ENCODE measurements around the gene ST8SIA1. TPM values are rescaled to one million over a fixed set of nuclear protein-coding genes. Genes with fewer than 3 reads are reported as not detected.

The ST8SIA1 gene
- total and polyA plus RNA-seq, 11 donors = 0.60 to 5.7 (median 1.7) TPM

GRCh38 chr12:22229652-22230279, 104.7 kb downstream of the ST8SIA1 start:
- 79 to 86% (median 84%) methylated on average over 2 of the region's 2 CpGs for WGBS, 4 donors
- ATAC-seq (no peak), DNase-seq (no peak)
- no peaks in the 10 kb centered on the region for H3K27me3 ChIP-seq
- no peak overlapping the region for H3K4me3 ChIP-seq
- TF ChIP-seq CTCF (IDR thresholded peaks at IDR 0.05) (no peak), POLR2A (IDR thresholded peaks at IDR 0.05) (no peak)
- intact Hi-C loops (cut with DNase I) = no loop called here
- H3K36me3 ChIP-seq = no peaks in the 10 kb centered on the region
- peaks cover 0 to 4% (median 0%) of the 10 kb centered on the region in 12 donors for H3K4me1 ChIP-seq
- no peak overlapping the region for H3K27ac ChIP-seq
- no peaks in the 10 kb centered on the region for H3K9me3 ChIP-seq

- TF ChIP-seq POLR2A (IDR thresholded peaks at IDR 0.05) = no peak
- intact Hi-C loops (cut with DNase I) = no loop called here
- peak in 2 of 4 donors; percentile 39 to 41 for ATAC-seq
- H3K36me3 ChIP-seq = no peaks in the 10 kb centered on the region
- H3K4me3 ChIP-seq = no peak overlapping the region
- no peaks in the 10 kb centered on the region for H3K9me3 ChIP-seq
- H3K27ac ChIP-seq = no peak overlapping the region
- no peaks in the 10 kb centered on the region for H3K27me3 ChIP-seq
- no peak for DNase-seq
- WGBS, 4 donors = 65 to 82% (median 77%) methylated on average over 2 of the region's 2 CpGs
- peaks cover 0 to 12% (median 0%) of the 10 kb centered on the region in 12 donors for H3K4me1 ChIP-seq
Measured at GRCh38 chr12:22228022-22228875, 106.3 kb downstream of the ST8SIA1 start.

- Histone ChIP-seq H3K27ac (no peak overlapping the region), H3K4me1 (peaks cover 0 to 12% (median 0%) of the 10 kb centered on the region in 12 donors), H3K36me3 (no peaks in the 10 kb centered on the region), H3K4me3 (no peak overlapping the region), H3K27me3 (no peaks in the 10 kb centered on the region), H3K9me3 (no peaks in the 10 kb centered on the region)
- WGBS, 4 donors = 60 to 74% (median 65%) methylated on average over 4 of the region's 4 CpGs
- DNase-seq (no peak), ATAC-seq (no peak)
- TF ChIP-seq CTCF (IDR thresholded peaks at IDR 0.05) = no peak
- no peak for TF ChIP-seq POLR2A (IDR thresholded peaks at IDR 0.05)
- intact Hi-C loops (cut with DNase I) = no loop called here
Measured at GRCh38 chr12:22223356-22223755, 111.2 kb downstream of the ST8SIA1 start.

GRCh38 chr12:22217556-22217955, 117.0 kb downstream of the ST8SIA1 start:
- TF ChIP-seq POLR2A (IDR thresholded peaks at IDR 0.05) (no peak), CTCF (IDR thresholded peaks at IDR 0.05) (no peak)
- H3K4me3 ChIP-seq = no peak overlapping the region
- 87 to 97% (median 90%) methylated on average over 1 of the region's 1 CpG for WGBS, 4 donors
- intact Hi-C loops (cut with DNase I) = no loop called here
- H3K36me3 ChIP-seq = no peaks in the 10 kb centered on the region
- no peak overlapping the region for H3K27ac ChIP-seq
- no peak for DNase-seq
- no peaks in the 10 kb centered on the region for H3K4me1 ChIP-seq
- H3K9me3 ChIP-seq = peaks cover 0 to 4% (median 0%) of the 10 kb centered on the region in 12 donors
- ATAC-seq = no peak
- H3K27me3 ChIP-seq = no peaks in the 10 kb centered on the region
